Large intestine (tissue), 3 donors: ENCODE results near the gene FMN2. TPM values are rescaled to one million over a fixed set of nuclear protein-coding genes. Genes with fewer than 3 reads are reported as not detected.

Source experiments
- DNase-seq, 2 donors: peaks; one replicate each; pipeline versions ENCODE4 v3.0.0 to v3.0.0-alpha.2; 2013
- H3K27ac ChIP-seq: one replicate; pipeline ENCODE4 v1.5.1; 2013; ENCODE audit warnings: low read length
- H3K27me3 ChIP-seq: 2 replicates; pipeline ENCODE4 v1.6.1; 2013; ENCODE audit warnings: low read length; ENCODE audit not compliant: control insufficient read depth, insufficient read depth
- H3K36me3 ChIP-seq: 2 replicates; pipeline ENCODE4 v1.6.1; 2013; ENCODE audit warnings: low read length; ENCODE audit not compliant: control insufficient read depth, insufficient read depth
- H3K4me1 ChIP-seq: one replicate; pipeline ENCODE4 v1.6.1; 2013; ENCODE audit warnings: low read length; ENCODE audit not compliant: control insufficient read depth, insufficient read depth
- H3K4me3 ChIP-seq: one replicate; pipeline ENCODE4 v1.5.1; 2013; ENCODE audit warnings: low read length
- H3K9me3 ChIP-seq: one replicate; pipeline ENCODE4 v1.6.1; 2013; ENCODE audit warnings: mild to moderate bottlenecking, low read depth, low read length, moderate library complexity; ENCODE audit not compliant: control insufficient read depth
- WGBS: methylation state at CpG from one replicate; pipeline ENCODE4 v1.1.5; 2013; ENCODE audit warnings: low lambda C conversion rate; ENCODE audit not compliant: insufficient coverage; 5-methylcytosine and 5-hydroxymethylcytosine counted together
- polyA plus RNA-seq: library from polyadenylated mRNA; unstranded; fragments of 120-200 nt; gene quantifications from one replicate; pipeline ENCODE4 v1.2.1, GENCODE V29; 2013

Gene FMN2
- polyA plus RNA-seq, 1 donor = 1.8 TPM

DNA sequence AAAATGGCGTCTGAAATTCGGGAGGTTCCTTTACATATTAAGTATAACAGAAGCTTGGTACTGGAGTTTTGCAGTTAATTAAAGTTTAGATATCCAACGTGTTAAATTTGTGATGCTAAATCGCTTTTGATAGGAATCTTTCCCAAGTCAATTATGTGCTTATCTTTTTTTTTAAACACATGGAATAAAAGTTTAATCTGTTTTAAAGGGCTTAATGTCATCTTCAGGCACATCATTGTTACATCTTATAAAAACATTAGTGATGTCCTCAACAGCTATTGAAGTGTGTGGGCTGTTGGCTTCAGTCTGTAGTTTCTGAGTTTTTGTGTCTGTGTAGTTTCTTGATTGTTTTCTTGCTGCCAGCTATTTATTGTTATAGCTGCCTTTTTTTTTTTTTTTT, 5.3 kb downstream of the FMN2 start:
- peaks cover 10% of the 10 kb centered on the region for H3K9me3 ChIP-seq
- no peaks in the 10 kb centered on the region for H3K36me3 ChIP-seq
- DNase-seq = no peak
- H3K4me1 ChIP-seq = no peaks in the 10 kb centered on the region
- H3K4me3 ChIP-seq = no peak overlapping the region
- WGBS = no CpG with 5 or more reads among the region's 4 CpGs
- no peak overlapping the region for H3K27ac ChIP-seq
- peaks cover 36% of the 10 kb centered on the region for H3K27me3 ChIP-seq

GRCh38 chr1:240098534-240098933, 6.9 kb downstream of the FMN2 start:
- no peaks in the 10 kb centered on the region for H3K4me1 ChIP-seq
- 100% methylated on average over 2 of the region's 6 CpGs for WGBS
- no peak overlapping the region for H3K4me3 ChIP-seq
- no peaks in the 10 kb centered on the region for H3K36me3 ChIP-seq
- no peak for DNase-seq
- no peak overlapping the region for H3K27ac ChIP-seq
- H3K27me3 ChIP-seq = peaks cover 21% of the 10 kb centered on the region
- no peaks in the 10 kb centered on the region for H3K9me3 ChIP-seq

DNA sequence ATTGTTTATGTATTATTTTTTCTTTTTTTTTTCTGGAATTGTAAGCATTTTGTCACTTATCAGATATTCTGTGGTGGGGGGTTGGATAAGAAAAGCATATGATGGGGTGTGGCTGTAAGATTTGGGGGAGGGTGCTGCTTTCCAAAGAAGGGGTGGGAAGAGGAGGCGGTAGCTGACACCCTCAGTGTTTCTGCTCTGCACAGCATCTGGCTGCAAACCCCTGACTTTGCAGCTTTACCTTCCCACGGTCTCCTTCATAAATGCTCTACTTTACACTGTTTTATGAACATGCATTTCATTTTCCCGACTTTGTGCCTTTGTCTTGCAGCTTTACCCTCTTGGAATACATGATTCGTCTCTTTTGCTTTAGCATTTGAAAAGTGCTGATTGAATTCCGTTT, 7.6 kb downstream of the FMN2 start:
- no peak for DNase-seq
- WGBS = 63% methylated on average over 4 of the region's 5 CpGs
- Histone ChIP-seq H3K4me3 (no peak overlapping the region), H3K27me3 (peaks cover 13% of the 10 kb centered on the region), H3K9me3 (no peaks in the 10 kb centered on the region), H3K27ac (no peak overlapping the region), H3K4me1 (no peaks in the 10 kb centered on the region), H3K36me3 (no peaks in the 10 kb centered on the region)

GRCh38 chr1:240099748-240100147, 8.1 kb downstream of the FMN2 start:
- H3K4me3 ChIP-seq = no peak overlapping the region
- H3K27me3 ChIP-seq = peaks cover 11% of the 10 kb centered on the region
- WGBS = 68% methylated on average over 2 of the region's 3 CpGs
- H3K27ac ChIP-seq = no peak overlapping the region
- H3K36me3 ChIP-seq = no peaks in the 10 kb centered on the region
- H3K4me1 ChIP-seq = no peaks in the 10 kb centered on the region
- no peaks in the 10 kb centered on the region for H3K9me3 ChIP-seq
- DNase-seq = no peak

DNA sequence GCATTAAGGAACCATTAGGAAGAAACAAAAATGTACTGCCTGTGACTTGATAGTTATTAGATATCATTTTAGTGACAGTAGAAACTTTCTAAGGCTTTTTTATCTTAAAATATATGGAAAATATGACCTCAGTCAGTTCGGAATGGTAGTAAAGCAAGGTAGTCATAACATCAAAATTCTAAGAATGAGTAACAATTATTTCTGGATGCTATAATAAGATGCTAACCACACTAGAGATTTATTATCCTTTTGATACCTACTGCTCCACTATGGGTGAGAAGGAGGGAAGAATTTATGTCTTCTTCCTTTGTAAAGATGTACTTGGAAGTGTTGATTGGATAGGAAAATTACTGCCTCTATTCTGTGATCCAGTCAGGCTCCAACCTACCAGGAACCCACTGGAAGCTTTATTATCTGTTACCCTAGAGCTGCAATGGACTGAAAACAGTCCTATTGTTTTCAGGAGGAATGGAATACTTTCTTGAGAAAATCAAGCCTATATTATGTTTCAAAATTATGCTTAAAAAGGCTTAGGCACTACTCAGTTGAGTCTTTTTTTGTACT, 8.8 kb downstream of the FMN2 start:
- no peak for DNase-seq
- Histone ChIP-seq H3K4me3 (no peak overlapping the region), H3K36me3 (no peaks in the 10 kb centered on the region), H3K27ac (no peak overlapping the region), H3K4me1 (no peaks in the 10 kb centered on the region), H3K27me3 (peaks cover 9% of the 10 kb centered on the region), H3K9me3 (no peaks in the 10 kb centered on the region)
- 100% methylated on average over 1 of the region's 1 CpG for WGBS

GRCh38 chr1:240101306-240101705, 9.6 kb downstream of the FMN2 start:
- Histone ChIP-seq H3K27me3 (peaks cover 5% of the 10 kb centered on the region), H3K27ac (no peak overlapping the region), H3K4me1 (no peaks in the 10 kb centered on the region), H3K4me3 (no peak overlapping the region), H3K36me3 (no peaks in the 10 kb centered on the region), H3K9me3 (no peaks in the 10 kb centered on the region)
- WGBS = no CpG with 5 or more reads among the region's 7 CpGs
- no peak for DNase-seq

- Histone ChIP-seq H3K4me3 (no peak overlapping the region), H3K4me1 (no peaks in the 10 kb centered on the region), H3K36me3 (no peaks in the 10 kb centered on the region), H3K27me3 (peaks cover 3% of the 10 kb centered on the region), H3K27ac (no peak overlapping the region), H3K9me3 (no peaks in the 10 kb centered on the region)
- no peak for DNase-seq
- 100% methylated on average over 1 of the region's 3 CpGs for WGBS
These were observed 10.1 kb downstream of the FMN2 start for GRCh38 chr1:240101737-240102136.

DNA sequence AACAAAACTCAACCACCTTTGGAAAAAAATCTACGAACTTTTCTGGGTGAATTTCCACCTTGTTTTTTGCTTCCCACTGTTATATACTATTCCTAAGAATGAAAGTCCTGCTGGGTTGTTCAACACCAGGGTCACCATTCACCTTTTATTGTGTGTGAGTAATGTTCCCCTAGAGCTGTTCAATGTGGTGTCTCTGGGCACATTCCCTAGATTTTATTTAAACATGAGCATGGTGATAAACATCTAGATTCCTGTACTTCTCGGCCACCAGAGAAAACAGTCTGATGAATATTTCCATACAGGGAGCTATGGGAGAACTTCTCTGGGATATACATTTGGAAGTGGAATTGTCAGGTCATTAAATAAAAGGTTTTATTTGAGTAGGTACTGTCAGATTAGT, 13.0 kb downstream of the FMN2 start:
- Histone ChIP-seq H3K36me3 (no peaks in the 10 kb centered on the region), H3K4me1 (no peaks in the 10 kb centered on the region), H3K27ac (no peak overlapping the region), H3K9me3 (no peaks in the 10 kb centered on the region), H3K4me3 (no peak overlapping the region), H3K27me3 (peaks cover 2% of the 10 kb centered on the region)
- no CpG with 5 or more reads among the region's 2 CpGs for WGBS
- no peak for DNase-seq

DNA sequence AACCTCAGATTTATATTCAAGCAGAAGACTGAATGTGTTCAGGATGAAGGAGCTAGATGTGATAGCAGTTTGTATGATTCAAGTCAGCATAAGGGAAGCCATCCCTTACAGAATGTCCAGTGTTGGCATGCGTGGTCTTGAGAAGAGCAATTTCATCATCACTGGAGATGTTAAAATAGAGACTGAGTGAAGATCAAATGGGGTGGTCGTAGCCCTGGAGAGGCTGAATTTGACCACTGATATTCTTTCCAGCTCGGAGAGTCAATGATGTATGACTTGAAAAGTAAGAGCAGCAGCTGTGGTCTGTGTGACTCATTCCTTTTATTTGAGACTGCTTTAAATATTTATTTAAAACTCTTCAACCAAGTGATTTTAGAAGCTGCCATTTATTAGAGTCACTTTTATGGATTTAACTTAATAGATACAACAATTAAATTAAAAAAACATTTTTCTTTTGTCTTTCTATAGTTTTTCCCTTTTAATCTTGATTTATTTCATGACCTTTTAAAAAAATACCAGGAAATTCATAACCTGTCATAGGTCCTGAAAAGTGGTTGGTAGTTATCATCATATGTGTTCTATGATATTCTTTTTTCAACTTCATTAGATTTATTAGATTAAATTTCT, 15.5 kb downstream of the FMN2 start:
- H3K27me3 ChIP-seq = no peaks in the 10 kb centered on the region
- H3K27ac ChIP-seq = no peak overlapping the region
- H3K4me1 ChIP-seq = peaks cover 4% of the 10 kb centered on the region

GRCh38 chr1:240109130-240109529, 17.4 kb downstream of the FMN2 start:
- no peak for DNase-seq
- peaks cover 7% of the 10 kb centered on the region for H3K4me1 ChIP-seq
- H3K9me3 ChIP-seq = no peaks in the 10 kb centered on the region
- no peaks in the 10 kb centered on the region for H3K27me3 ChIP-seq
- no peak overlapping the region for H3K27ac ChIP-seq
- WGBS = 100% methylated on average over 1 of the region's 2 CpGs
- no peaks in the 10 kb centered on the region for H3K36me3 ChIP-seq
- no peak overlapping the region for H3K4me3 ChIP-seq

More for the DNA sequence above, 15.5 kb downstream of the FMN2 start:
- no peak for DNase-seq
- no CpG with 5 or more reads among the region's 3 CpGs for WGBS
- Histone ChIP-seq H3K36me3 (no peaks in the 10 kb centered on the region), H3K4me3 (no peak overlapping the region), H3K9me3 (no peaks in the 10 kb centered on the region)
